HG03045 (cell line): ENCODE measurements around the gene FAM131B.

ENCODE experiments used
- ATAC-seq: cut with Tn5 transposase; IDR thresholded peaks from one replicate; pipeline ENCODE4 v1.9.1; 2021; ENCODE audit warnings: mild to moderate bottlenecking, moderate library complexity; ENCODE audit not compliant: unreplicated experiment

The FAM131B gene

DNA sequence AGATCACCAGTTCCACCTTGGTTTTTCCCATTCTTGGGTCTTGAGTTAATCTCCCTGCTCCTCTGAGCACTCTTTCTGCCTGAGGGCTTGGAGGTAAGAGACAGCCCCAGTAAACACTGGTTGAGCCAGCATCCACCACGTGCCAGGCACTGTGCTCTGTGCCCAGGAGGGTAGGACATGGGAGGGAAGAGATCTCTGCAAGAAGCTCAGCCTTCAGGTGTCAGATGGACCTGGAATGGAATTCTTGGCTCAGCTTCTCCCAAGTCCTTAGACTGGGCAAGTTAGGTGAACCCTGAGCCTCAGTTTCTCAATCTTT lies 21.1 kb upstream of the FAM131B start:
- no peak for ATAC-seq

DNA sequence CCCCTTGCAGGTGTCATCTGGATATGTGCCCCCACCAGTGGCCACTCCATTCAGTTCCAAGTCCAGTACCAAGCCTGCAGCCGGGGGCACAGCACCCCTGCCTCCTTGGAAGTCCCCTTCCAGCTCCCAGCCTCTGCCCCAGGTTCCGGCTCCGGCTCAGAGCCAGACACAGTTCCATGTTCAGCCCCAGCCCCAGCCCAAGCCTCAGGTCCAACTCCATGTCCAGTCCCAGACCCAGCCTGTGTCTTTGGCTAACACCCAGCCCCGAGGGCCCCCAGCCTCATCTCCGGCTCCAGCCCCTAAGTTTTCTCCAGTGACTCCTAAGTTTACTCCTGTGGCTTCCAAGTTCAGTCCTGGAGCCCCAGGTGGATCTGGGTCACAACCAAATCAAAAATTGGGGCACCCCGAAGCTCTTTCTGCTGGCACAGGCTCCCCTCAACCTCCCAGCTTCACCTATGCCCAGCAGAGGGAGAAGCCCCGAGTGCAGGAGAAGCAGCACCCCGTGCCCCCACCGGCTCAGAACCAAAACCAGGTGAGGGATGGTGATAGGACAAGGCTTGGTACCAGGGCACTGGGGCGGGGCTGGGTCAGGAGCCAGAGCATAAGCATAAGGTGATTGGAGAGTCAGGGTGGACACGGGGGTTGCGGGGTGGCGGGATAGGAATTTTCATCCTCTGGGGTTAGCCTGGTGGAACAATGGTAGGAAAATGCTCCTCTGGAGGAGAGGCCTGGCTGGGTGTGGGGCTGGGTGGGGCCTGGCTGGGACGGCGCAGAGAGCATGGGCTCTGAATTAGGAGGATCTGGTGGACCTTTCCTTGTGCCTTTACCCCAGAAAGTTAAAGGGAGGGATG lies 20.5 kb upstream of the FAM131B start:
- ATAC-seq, result no peak

DNA sequence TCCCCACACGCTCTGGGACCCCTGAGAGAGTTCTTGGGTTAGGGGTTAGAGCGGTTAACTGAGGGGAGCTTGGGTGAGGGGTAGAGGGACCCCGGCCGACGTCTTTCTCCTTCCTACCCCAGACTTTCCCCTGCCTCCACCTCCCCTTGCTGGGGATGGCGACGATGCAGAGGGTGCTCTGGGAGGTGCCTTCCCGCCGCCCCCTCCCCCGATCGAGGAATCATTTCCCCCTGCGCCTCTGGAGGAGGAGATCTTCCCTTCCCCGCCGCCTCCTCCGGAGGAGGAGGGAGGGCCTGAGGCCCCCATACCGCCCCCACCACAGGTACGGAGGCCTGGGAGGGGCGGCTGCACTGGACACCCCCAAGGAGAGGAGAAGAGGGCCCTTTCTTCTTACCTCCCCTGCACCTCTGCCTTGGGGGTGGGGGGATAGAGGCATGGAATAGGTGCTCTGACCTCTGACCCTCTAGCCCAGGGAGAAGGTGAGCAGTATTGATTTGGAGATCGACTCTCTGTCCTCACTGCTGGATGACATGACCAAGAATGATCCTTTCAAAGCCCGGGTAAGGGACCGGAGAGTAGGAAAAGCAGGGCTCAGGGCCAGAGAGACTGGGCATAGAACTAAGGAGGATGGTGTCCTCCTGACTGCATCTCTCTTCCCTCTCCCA lies 19.7 kb upstream of the FAM131B start:
- ATAC-seq, result no peak

- ATAC-seq, result peak; percentile 20
Observed at GRCh38 chr7:143381427-143382125, 19.1 kb upstream of the FAM131B start.

DNA sequence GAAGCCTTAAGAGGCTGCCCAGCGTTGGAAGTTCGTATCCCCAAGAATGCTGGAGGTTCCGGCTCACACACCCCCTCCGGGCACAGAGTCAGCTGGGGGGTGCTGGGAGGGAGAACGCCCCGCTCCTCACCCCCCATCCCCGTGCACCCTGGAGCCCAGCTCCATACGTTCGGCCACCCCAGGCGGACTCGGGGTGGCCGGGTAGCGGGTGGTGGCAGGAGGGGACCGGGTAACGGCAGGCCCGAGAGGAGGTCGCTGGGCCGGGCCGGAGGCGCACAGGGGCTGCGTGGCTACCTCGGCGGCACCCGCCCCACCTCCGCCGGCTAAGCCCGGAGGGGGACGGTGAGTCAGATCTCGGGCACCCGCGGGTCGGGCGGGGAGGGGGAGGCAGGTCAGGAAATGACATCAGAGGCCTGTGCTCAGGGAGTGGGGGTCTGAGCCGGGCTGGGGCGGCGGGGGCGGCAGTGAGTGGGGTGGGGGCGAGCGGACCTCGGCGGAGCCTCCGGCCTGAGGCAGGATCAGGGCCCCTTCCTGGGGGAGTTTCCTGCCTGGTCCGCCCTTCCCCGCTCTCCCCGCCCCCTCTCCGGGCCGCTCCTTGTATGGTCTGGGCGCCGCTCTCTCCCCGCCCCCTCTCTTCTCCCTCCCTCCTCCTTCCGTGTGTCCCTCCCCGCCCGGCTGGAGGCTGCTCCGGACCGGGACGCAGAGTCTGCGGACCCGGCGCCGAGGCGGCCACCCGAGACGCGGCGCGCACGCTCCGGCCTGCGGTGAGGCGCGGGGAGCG lies 18.3 kb upstream of the FAM131B start, which contains the start of gene ZYX:
Gene ZYX (plus strand): TSS at position 700 of the 781 bp plus-strand sequence. CDS start 227 bp downstream, outside the sequence.
- ATAC-seq, result peak; percentile 82

GRCh38 chr7:143380260-143380645 lies 17.7 kb upstream of the FAM131B start:
- ATAC-seq, result peak; percentile 57

- no peak for ATAC-seq
Observed at GRCh38 chr7:143379611-143380259, 17.2 kb upstream of the FAM131B start.

GRCh38 chr7:143376396-143376795 lies 13.9 kb upstream of the FAM131B start:
- ATAC-seq, result no peak

DNA sequence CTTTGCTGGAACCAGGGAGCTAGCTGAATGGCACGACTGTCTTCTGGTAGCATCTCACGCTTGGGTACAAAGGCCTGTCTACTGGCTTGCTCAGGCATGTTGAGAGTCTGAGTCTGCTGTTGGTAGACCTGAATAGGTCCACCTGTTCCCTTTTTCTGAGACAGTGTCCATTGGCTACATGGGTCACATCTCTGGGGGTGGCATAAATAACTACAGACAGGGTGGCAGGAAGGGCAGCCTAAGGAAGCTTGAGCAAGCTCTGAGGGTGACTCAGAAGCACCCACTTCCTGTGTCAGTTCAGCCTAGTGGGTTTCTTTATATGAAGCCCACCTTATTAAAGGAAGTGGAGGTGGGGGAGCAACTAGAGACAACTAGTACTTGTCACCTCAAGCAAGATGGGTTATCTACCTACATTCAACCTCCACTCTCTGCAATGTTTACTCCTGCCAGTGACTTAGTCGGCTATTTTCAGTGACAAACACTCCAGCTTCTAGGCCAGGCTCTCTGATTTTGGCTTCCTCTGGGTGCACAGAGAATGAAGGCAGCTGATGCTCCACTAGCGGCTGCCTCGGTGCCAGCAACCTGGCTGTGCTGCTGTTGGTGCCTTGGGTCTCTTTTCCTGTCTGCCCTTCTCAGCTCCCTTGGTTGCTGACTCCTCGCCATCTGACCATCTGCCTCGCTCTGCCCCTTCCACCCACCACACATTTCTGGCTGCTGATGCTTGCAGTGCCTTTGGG lies 13.0 kb upstream of the FAM131B start:
- ATAC-seq, result no peak

GRCh38 chr7:143374561-143374960 lies 12.0 kb upstream of the FAM131B start:
- no peak for ATAC-seq

DNA sequence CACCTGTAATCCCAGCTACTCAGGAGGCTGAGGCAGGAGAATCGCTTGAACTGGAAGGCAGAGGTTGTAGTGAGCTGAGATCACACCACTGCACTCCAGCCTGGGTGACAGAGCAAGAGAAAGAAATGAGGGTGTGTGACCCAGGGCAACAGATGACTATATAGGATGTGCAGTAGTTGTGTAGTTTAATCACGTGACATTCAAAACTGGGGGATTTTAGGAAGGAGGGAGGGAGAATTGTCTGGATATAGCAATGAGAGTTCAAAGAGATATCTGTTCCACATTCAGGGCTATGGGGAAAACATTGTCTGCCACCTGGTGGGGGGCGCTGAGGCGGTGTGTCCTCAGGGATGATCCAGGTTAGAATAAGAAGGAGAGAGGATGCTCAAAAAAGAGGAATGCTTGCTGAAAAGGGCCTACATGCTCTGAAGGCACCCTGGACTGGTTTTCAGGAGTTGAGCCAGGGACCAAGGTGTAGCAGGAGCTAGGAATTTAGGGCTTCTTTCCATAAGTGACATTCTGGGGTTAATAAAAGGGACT lies 10.8 kb upstream of the FAM131B start:
- no peak for ATAC-seq

- ATAC-seq, result no peak
Observed at GRCh38 chr7:143372070-143372469, 9.6 kb upstream of the FAM131B start.

- no peak for ATAC-seq
Observed at GRCh38 chr7:143369678-143370651, 7.5 kb upstream of the FAM131B start.

- no peak for ATAC-seq
Observed at GRCh38 chr7:143368387-143368786, 5.9 kb upstream of the FAM131B start.

GRCh38 chr7:143367972-143368371 lies 5.5 kb upstream of the FAM131B start:
- ATAC-seq, result no peak

DNA sequence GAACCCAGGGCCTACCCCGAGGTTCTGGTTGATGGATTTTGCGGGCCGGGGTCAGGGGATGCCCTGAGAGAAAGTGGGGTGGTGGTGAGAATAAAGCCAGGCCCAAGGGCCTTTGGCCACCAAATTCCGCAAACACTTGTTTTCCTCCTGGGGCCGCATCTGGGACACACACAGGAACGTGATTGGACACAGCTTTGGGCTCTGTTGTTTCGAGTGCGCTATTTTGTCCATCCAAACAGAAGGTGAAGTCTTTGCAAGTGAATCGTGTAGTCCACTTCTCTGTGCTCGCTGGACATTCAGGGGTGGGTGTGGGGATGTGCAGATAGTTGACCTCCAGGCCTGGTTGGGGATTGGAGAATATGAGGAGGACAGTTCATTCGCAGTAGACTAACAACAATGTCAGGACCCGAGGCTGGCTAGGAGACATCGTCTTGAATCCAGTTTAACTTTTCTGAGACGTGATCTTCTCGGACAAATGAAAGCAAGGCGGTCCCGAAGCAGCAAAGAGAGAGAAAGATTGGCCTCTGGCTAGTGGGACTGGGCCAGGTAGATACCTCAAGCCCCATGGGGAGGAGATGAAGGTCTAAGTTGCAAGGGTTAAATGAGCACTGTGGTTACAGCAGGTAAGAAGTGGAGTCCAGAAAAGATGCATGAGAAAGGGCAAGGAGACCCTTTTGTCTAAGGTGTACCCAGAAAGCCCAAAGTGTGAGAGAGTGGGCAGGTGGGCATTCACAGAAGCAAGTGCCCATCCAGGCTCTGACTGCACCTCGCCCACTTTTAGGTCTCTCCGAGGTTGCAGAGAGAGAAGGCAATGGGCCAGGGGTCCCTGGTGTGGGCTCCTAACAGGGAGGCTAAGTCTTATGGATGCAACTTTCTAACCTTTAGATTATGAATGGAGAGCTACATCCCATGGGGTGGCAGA lies 764 bp upstream of the FAM131B start:
- ATAC-seq, result no peak

- ATAC-seq, result no peak
Observed at GRCh38 chr7:143361552-143362130, 872 bp downstream of the FAM131B start.
